H54 (cell line): Measurements from ENCODE around the gene CDC42SE1.

Experiments used
- DNase-seq: peaks from one replicate; pipeline ENCODE4 v3.0.0; 2011; ENCODE audit warnings: low spot score, mixed read lengths; ENCODE audit not compliant: insufficient read length
- FAIRE-seq: peaks from 3 replicates; lab custom pipeline; 2011; peaks lifted over from hg19 to GRCh38; lab: Jason Lieb, UNC
- POLR2A ChIP-seq: IDR thresholded peaks from 2 replicates; pipeline ENCODE4 v1.6.1; 2011; ENCODE audit warnings: low read depth, mild to moderate bottlenecking, low read length

Gene CDC42SE1

GRCh38 chr1:151043163-151043562 is 16.3 kb downstream of the CDC42SE1 start:
- FAIRE-seq, result no peak
- no peak for TF ChIP-seq POLR2A

GRCh38 chr1:151039521-151039920 is 19.9 kb downstream of the CDC42SE1 start:
- FAIRE-seq, result no peak
- TF ChIP-seq POLR2A, result no peak
- DNase-seq, result no peak

More at GRCh38 chr1:151043163-151043562, 16.3 kb downstream of the CDC42SE1 start:
- no peak for DNase-seq

- no peak for TF ChIP-seq POLR2A
- FAIRE-seq, result no peak
- DNase-seq, result no peak
These were observed 22.4 kb downstream of the CDC42SE1 start for GRCh38 chr1:151037032-151037431.

GRCh38 chr1:151036356-151036755 is 23.1 kb downstream of the CDC42SE1 start, which contains the start of gene BNIPL:
Gene BNIPL, plus strand, starts transcription at chr1:151036586. Its CDS starts 140 bp downstream, at chr1:151036726.
- TF ChIP-seq POLR2A, result no peak
- DNase-seq (no peak), FAIRE-seq (no peak)

- FAIRE-seq (no peak), DNase-seq (no peak)
- no peak for TF ChIP-seq POLR2A
These were observed 24.3 kb downstream of the CDC42SE1 start for GRCh38 chr1:151035167-151035566.

- FAIRE-seq, result no peak
- no peak for TF ChIP-seq POLR2A
- DNase-seq, result no peak
These were observed 27.3 kb downstream of the CDC42SE1 start for GRCh38 chr1:151032164-151032563.

- no peak for FAIRE-seq
- no peak for TF ChIP-seq POLR2A
- no peak for DNase-seq
These were observed 33.0 kb downstream of the CDC42SE1 start for GRCh38 chr1:151026460-151026859.

GRCh38 chr1:151024540-151025146 is 34.8 kb downstream of the CDC42SE1 start:
- TF ChIP-seq POLR2A, result no peak
- DNase-seq (peak; percentile 80), FAIRE-seq (no peak)

GRCh38 chr1:151013518-151013917 is 45.9 kb downstream of the CDC42SE1 start:
- FAIRE-seq (no peak), DNase-seq (no peak)
- no peak for TF ChIP-seq POLR2A

- DNase-seq (no peak), FAIRE-seq (no peak)
- TF ChIP-seq POLR2A, result no peak
These were observed 46.5 kb downstream of the CDC42SE1 start for GRCh38 chr1:151012684-151013471.

- DNase-seq (no peak), FAIRE-seq (no peak)
- no peak for TF ChIP-seq POLR2A
These were observed 48.1 kb downstream of the CDC42SE1 start for GRCh38 chr1:151011154-151011850.

- DNase-seq (no peak), FAIRE-seq (no peak)
- TF ChIP-seq POLR2A, result no peak
These were observed 49.1 kb downstream of the CDC42SE1 start for GRCh38 chr1:151010346-151010726.

- no peak for FAIRE-seq
- no peak; the same call in 1 of the 2 replicates for TF ChIP-seq POLR2A
- DNase-seq, result no peak
These were observed 49.6 kb downstream of the CDC42SE1 start for GRCh38 chr1:151009674-151010345.
